ENCODE results near the gene ALPK1.

ALPK1 gene

DNA sequence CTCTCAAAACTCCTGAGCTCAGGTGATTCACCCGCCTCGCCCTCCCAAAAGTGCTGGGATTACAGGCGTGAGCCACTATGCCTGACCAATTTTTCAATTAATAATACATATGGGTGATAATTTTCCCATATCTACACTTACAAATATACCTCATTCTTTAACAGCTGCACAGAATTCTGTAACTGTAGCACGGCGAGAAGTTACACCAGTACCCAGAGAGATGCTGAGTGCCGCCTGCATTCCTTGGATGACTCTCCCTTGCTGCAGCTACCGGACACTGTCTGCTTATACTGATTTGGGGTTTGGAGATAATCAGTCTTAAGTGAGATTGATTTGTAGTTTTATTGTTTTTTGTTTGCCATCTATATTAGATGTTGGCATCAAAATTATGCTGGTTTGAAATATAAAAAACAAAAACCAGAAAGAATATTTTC is 17.3 kb upstream of the ALPK1 start:
- TF ChIP-seq TAF1 (IDR thresholded peaks at IDR 0.05; ENCODE audit: borderline replicate concordance, insufficient read depth, low read length), result no peak
- TF ChIP-seq FOXP2 (optimal IDR thresholded peaks at IDR 0.05; ENCODE audit: borderline replicate concordance, extremely low read depth, extremely low read length, insufficient read depth), result no peak
- TF ChIP-seq SIN3A (IDR thresholded peaks at IDR 0.05; ENCODE audit: borderline replicate concordance, insufficient read depth, low read length), result no peak
- no peak for TF ChIP-seq POLR2AphosphoS5 (IDR thresholded peaks at IDR 0.05; ENCODE audit: low read depth, low read length)
- TF ChIP-seq REST (IDR thresholded peaks at IDR 0.05; ENCODE audit: insufficient read depth in 1 of 2, low read depth in 2 of 2, low read length in 2 of 2), result no peak

DNA sequence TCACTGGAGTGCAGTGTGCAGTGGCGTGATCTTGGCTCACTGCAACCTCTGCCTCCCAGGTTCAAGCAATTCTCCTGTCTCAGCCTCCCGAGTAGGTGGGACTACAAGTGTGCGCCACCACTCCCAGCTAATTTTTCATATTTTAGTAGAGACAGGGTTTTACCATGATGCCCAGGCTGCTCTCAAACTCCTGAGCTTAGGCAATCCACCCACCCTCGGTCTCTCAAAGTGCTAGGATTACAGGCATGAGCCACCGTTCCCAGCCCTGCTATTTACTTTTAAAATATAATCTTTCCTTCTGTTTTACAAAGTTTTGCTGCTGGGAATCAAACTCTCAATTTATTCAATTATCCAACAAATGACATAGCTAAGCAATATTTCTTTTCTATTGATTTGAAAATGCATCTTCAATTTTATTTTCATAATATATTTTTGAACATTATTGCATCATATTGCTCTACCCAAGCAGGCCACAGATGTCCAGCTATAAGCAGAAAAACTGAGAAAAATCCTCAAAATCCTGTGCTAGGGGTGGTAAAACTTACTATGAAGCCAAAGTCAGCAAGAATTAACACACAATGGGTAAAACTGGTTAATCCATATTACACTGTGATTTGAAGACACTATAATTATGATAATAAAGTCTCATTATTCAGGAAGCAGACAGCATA is 16.6 kb upstream of the ALPK1 start:
- TF ChIP-seq TAF1 (IDR thresholded peaks at IDR 0.05; ENCODE audit: borderline replicate concordance, insufficient read depth, low read length) (no peak), REST (IDR thresholded peaks at IDR 0.05; ENCODE audit: insufficient read depth in 1 of 2, low read depth in 2 of 2, low read length in 2 of 2) (no peak), FOXP2 (optimal IDR thresholded peaks at IDR 0.05; ENCODE audit: borderline replicate concordance, extremely low read depth, extremely low read length, insufficient read depth) (no peak), POLR2AphosphoS5 (IDR thresholded peaks at IDR 0.05; ENCODE audit: low read depth, low read length) (no peak), SIN3A (IDR thresholded peaks at IDR 0.05; ENCODE audit: borderline replicate concordance, insufficient read depth, low read length) (no peak)

DNA sequence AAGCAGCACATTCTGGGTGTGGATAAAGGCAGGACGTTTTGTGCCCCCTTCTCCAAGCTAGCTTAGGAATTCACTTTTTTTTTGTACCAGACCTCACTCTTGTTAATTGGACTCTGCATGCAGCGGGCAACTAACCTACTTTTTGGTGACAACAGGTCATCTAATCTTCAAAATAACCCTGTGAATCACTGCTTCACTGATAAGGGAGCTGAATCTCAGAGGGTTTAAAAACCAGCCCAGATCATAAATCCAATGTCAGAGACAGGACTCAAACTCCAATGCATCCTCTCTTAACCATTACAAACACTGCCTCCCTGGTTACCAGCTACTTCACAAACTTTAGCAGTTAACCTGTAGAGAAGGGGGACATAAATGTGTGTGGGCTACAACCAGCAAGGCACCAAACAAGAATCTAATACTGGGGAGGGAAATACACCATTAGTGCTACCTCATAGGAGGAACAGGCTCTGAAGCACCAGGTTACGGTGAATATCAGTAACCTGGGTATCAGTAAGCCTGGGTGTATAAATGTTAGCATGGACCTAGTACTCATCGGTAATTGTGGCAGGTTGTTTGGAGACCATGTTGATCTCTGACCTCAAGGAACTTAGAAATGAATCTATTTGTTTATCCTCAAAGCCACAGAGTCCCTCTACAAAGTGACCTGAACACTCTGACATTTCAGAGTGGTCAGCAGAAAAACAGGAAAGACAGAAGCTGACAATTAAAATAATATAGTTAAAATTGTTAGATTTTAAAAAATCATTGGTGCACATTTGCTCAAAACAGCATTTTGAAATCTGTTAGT is 14.1 kb upstream of the ALPK1 start:
- TF ChIP-seq REST (IDR thresholded peaks at IDR 0.05; ENCODE audit: insufficient read depth in 1 of 2, low read depth in 2 of 2, low read length in 2 of 2) (no peak), POLR2AphosphoS5 (IDR thresholded peaks at IDR 0.05; ENCODE audit: low read depth, low read length) (no peak), TAF1 (IDR thresholded peaks at IDR 0.05; ENCODE audit: borderline replicate concordance, insufficient read depth, low read length) (no peak), FOXP2 (optimal IDR thresholded peaks at IDR 0.05; ENCODE audit: borderline replicate concordance, extremely low read depth, extremely low read length, insufficient read depth) (no peak), SIN3A (IDR thresholded peaks at IDR 0.05; ENCODE audit: borderline replicate concordance, insufficient read depth, low read length) (no peak)

GRCh38 chr4:112284166-112284565 is 13.0 kb upstream of the ALPK1 start:
- TF ChIP-seq POLR2AphosphoS5 (IDR thresholded peaks at IDR 0.05; ENCODE audit: low read depth, low read length), result no peak
- no peak for TF ChIP-seq FOXP2 (optimal IDR thresholded peaks at IDR 0.05; ENCODE audit: borderline replicate concordance, extremely low read depth, extremely low read length, insufficient read depth)
- no peak for TF ChIP-seq REST (IDR thresholded peaks at IDR 0.05; ENCODE audit: insufficient read depth in 1 of 2, low read depth in 2 of 2, low read length in 2 of 2)
- no peak for TF ChIP-seq SIN3A (IDR thresholded peaks at IDR 0.05; ENCODE audit: borderline replicate concordance, insufficient read depth, low read length)
- TF ChIP-seq TAF1 (IDR thresholded peaks at IDR 0.05; ENCODE audit: borderline replicate concordance, insufficient read depth, low read length), result no peak
